Measurements from ENCODE around the gene PINK1.
"Not testable (repeated sequence)": the region's sequence is repeated elsewhere in the genome, so short reads cannot be mapped to it uniquely, and the experiment has no call there.

The PINK1 gene

GRCh38 chr1:20633190-20634064 lies at the start of gene PINK1:
PINK1 (plus strand) TSS chr1:20633458; CDS start chr1:20633549, 91 bp downstream.
- DNase-seq (ENCODE audit: low spot score), result peak; percentile 63

GRCh38 chr1:20584890-20585289 lies 48.4 kb upstream of the PINK1 start:
- DNase-seq (ENCODE audit: low spot score), result no peak

GRCh38 chr1:20586953-20587660 lies 46.2 kb upstream of the PINK1 start:
- no peak for DNase-seq (ENCODE audit: low spot score)

GRCh38 chr1:20587661-20588053 lies 45.6 kb upstream of the PINK1 start:
- DNase-seq (ENCODE audit: low spot score), result no peak

- no peak for DNase-seq (ENCODE audit: low spot score)
These were observed 44.5 kb upstream of the PINK1 start, which contains the start of gene CDA for GRCh38 chr1:20588634-20589225. CDA (plus strand) TSS chr1:20589097; CDS start chr1:20589130, 33 bp downstream.

- DNase-seq (ENCODE audit: low spot score), result no peak
These were observed 43.7 kb upstream of the PINK1 start for GRCh38 chr1:20589331-20590278.

GRCh38 chr1:20590306-20590777 lies 42.9 kb upstream of the PINK1 start:
- DNase-seq (ENCODE audit: low spot score), result no peak

GRCh38 chr1:20593756-20594155 lies 39.5 kb upstream of the PINK1 start:
- DNase-seq (ENCODE audit: low spot score), result no peak

GRCh38 chr1:20594746-20595145 lies 38.5 kb upstream of the PINK1 start:
- DNase-seq (ENCODE audit: low spot score), result no peak

GRCh38 chr1:20596106-20596505 lies 37.2 kb upstream of the PINK1 start:
- no peak for DNase-seq (ENCODE audit: low spot score)

- DNase-seq (ENCODE audit: low spot score), result no peak
These were observed 35.6 kb upstream of the PINK1 start for GRCh38 chr1:20597650-20598049.

- no peak for DNase-seq (ENCODE audit: low spot score)
These were observed 33.1 kb upstream of the PINK1 start for GRCh38 chr1:20600156-20600555.

- no peak for DNase-seq (ENCODE audit: low spot score)
These were observed 32.0 kb upstream of the PINK1 start for GRCh38 chr1:20601129-20601825.

GRCh38 chr1:20602851-20603450 lies 30.3 kb upstream of the PINK1 start:
- DNase-seq (ENCODE audit: low spot score), result no peak

GRCh38 chr1:20603504-20604464 lies 29.5 kb upstream of the PINK1 start:
- no peak for DNase-seq (ENCODE audit: low spot score)

GRCh38 chr1:20604678-20605077 lies 28.6 kb upstream of the PINK1 start:
- no peak for DNase-seq (ENCODE audit: low spot score)

- DNase-seq (ENCODE audit: low spot score), result not testable (repeated sequence)
These were observed 26.3 kb upstream of the PINK1 start for GRCh38 chr1:20606801-20607570.

- DNase-seq (ENCODE audit: low spot score), result no peak
These were observed 23.7 kb upstream of the PINK1 start for GRCh38 chr1:20609541-20609940.
